Stimulated activated CD8-positive, alpha-beta memory T cell treated with anti-CD3 and anti-CD28 coated beads, Interleukin-7, amount 100 ng/mL, for 24 hours (primary cell): ENCODE measurements around the gene SEC14L1.

Experiments used
- DNase-seq: peaks from one replicate; pipeline ENCODE4 v3.0.0-alpha.2; 2020; ENCODE audit warnings: low read depth

Gene SEC14L1

GRCh38 chr17:77116371-77116860 is 24.4 kb upstream of the SEC14L1 start:
- DNase-seq, result no peak

- DNase-seq, result no peak
Observed at GRCh38 chr17:77117415-77117814, 23.4 kb upstream of the SEC14L1 start.

- DNase-seq, result no peak
Observed at GRCh38 chr17:77118251-77118928, 22.4 kb upstream of the SEC14L1 start.

- no peak for DNase-seq
Observed at GRCh38 chr17:77119668-77120301, 21.0 kb upstream of the SEC14L1 start.

- DNase-seq, result no peak
Observed at GRCh38 chr17:77120868-77121267, 19.9 kb upstream of the SEC14L1 start.

- no peak for DNase-seq
Observed at GRCh38 chr17:77124192-77124889, 16.4 kb upstream of the SEC14L1 start.

GRCh38 chr17:77125432-77125901 is 15.3 kb upstream of the SEC14L1 start:
- DNase-seq, result no peak

GRCh38 chr17:77126519-77126918 is 14.2 kb upstream of the SEC14L1 start:
- no peak for DNase-seq

GRCh38 chr17:77127735-77128361 is 12.9 kb upstream of the SEC14L1 start:
- peak; percentile 38 for DNase-seq

GRCh38 chr17:77128896-77129567 is 11.7 kb upstream of the SEC14L1 start:
- DNase-seq, result no peak

- no peak for DNase-seq
Observed at GRCh38 chr17:77129568-77130301, 11.0 kb upstream of the SEC14L1 start.

- DNase-seq, result no peak
Observed at GRCh38 chr17:77130525-77130924, 10.2 kb upstream of the SEC14L1 start.

- DNase-seq, result no peak
Observed at GRCh38 chr17:77131904-77132303, 8.9 kb upstream of the SEC14L1 start.

GRCh38 chr17:77132411-77133086 is 8.2 kb upstream of the SEC14L1 start:
- DNase-seq, result no peak

- no peak for DNase-seq
Observed at GRCh38 chr17:77133087-77133638, 7.6 kb upstream of the SEC14L1 start.

- no peak for DNase-seq
Observed at GRCh38 chr17:77136420-77136767, 4.4 kb upstream of the SEC14L1 start.

GRCh38 chr17:77137111-77137510 is 3.7 kb upstream of the SEC14L1 start:
- DNase-seq, result no peak

GRCh38 chr17:77137886-77138285 is 2.9 kb upstream of the SEC14L1 start:
- DNase-seq, result peak; percentile 19

GRCh38 chr17:77140166-77140877 is 447 bp upstream of the SEC14L1 start:
- DNase-seq, result peak; percentile 99
